ENCODE data around the gene PPP2R2C.

PPP2R2C gene

DNA sequence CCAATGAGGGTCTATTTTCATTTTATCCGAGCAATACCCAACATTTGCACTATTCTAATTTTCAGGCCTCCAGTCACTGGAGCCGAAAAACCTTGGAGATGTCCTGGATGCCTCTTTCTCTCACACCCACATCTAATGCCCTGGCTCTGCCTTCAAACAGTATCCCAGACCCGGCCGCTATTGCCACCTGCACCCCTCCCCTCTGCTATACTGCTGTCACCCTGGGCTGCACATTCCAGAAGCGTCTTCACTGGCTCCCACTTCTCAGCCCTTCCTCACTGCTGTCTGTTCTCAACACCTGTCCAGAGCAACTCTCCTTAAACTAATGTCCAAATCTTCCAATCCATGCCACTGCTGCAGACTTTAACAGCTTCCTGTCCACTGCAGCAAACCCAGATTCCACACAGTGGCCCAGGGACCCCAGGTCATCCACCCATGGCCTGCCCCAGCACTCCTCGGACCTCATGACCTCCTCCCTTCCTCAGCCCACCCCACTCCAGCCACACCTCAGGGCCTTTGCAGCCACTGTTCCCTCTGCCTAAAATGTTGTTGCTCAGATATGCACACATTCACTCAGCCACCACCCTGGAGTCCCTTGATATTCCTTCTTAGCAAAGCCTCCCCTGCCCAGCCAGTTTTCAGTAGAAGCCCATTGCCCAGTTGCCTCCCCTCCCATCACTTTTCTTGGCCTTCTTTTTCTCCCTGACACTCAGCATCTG, 30.5 kb upstream of the PPP2R2C start:
- Mint-ChIP-seq H3K36me3 (ENCODE audit: low read depth) (no peaks in the 10 kb centered on the region), H3K27ac (no peak overlapping the region), H3K4me3 (no peak overlapping the region), H3K27me3 (ENCODE audit: low read depth, poor library complexity) (peaks cover 38% of the 10 kb centered on the region), H3K4me1 (no peaks in the 10 kb centered on the region), H3K9me3 (peaks cover 45% of the 10 kb centered on the region)
- no peak for DNase-seq
- TF ChIP-seq, protein P1, sequence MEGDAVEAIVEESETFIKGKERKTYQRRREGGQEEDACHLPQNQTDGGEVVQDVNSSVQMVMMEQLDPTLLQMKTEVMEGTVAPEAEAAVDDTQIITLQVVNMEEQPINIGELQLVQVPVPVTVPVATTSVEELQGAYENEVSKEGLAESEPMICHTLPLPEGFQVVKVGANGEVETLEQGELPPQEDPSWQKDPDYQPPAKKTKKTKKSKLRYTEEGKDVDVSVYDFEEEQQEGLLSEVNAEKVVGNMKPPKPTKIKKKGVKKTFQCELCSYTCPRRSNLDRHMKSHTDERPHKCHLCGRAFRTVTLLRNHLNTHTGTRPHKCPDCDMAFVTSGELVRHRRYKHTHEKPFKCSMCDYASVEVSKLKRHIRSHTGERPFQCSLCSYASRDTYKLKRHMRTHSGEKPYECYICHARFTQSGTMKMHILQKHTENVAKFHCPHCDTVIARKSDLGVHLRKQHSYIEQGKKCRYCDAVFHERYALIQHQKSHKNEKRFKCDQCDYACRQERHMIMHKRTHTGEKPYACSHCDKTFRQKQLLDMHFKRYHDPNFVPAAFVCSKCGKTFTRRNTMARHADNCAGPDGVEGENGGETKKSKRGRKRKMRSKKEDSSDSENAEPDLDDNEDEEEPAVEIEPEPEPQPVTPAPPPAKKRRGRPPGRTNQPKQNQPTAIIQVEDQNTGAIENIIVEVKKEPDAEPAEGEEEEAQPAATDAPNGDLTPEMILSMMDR (IDR thresholded peaks at IDR 0.05): no peak

- no peak for DNase-seq
- Mint-ChIP-seq H3K27ac (no peak overlapping the region), H3K9me3 (peaks cover 38% of the 10 kb centered on the region), H3K36me3 (ENCODE audit: low read depth) (no peaks in the 10 kb centered on the region), H3K4me3 (no peak overlapping the region), H3K4me1 (no peaks in the 10 kb centered on the region), H3K27me3 (ENCODE audit: low read depth, poor library complexity) (peaks cover 46% of the 10 kb centered on the region)
- TF ChIP-seq, protein P1 (IDR thresholded peaks at IDR 0.05): no peak
Measured at GRCh38 chr4:6502147-6502546, 29.7 kb upstream of the PPP2R2C start.

- H3K9me3 Mint-ChIP-seq: peaks cover 28% of the 10 kb centered on the region
- H3K27ac Mint-ChIP-seq: no peak overlapping the region
- no peaks in the 10 kb centered on the region for H3K36me3 Mint-ChIP-seq (ENCODE audit: low read depth)
- peaks cover 46% of the 10 kb centered on the region for H3K27me3 Mint-ChIP-seq (ENCODE audit: low read depth, poor library complexity)
- TF ChIP-seq, protein P1 (IDR thresholded peaks at IDR 0.05): no peak
- no peaks in the 10 kb centered on the region for H3K4me1 Mint-ChIP-seq
- no peak for DNase-seq
- no peak overlapping the region for H3K4me3 Mint-ChIP-seq
Measured at GRCh38 chr4:6501171-6501570, 28.8 kb upstream of the PPP2R2C start.

- Mint-ChIP-seq H3K27me3 (ENCODE audit: low read depth, poor library complexity) (peaks cover 46% of the 10 kb centered on the region), H3K36me3 (ENCODE audit: low read depth) (no peaks in the 10 kb centered on the region), H3K27ac (no peak overlapping the region), H3K9me3 (peaks cover 24% of the 10 kb centered on the region), H3K4me1 (no peaks in the 10 kb centered on the region), H3K4me3 (no peak overlapping the region)
- TF ChIP-seq, protein P1 (IDR thresholded peaks at IDR 0.05): no peak
- no peak for DNase-seq
Measured at GRCh38 chr4:6500481-6501140, 28.2 kb upstream of the PPP2R2C start.

DNA sequence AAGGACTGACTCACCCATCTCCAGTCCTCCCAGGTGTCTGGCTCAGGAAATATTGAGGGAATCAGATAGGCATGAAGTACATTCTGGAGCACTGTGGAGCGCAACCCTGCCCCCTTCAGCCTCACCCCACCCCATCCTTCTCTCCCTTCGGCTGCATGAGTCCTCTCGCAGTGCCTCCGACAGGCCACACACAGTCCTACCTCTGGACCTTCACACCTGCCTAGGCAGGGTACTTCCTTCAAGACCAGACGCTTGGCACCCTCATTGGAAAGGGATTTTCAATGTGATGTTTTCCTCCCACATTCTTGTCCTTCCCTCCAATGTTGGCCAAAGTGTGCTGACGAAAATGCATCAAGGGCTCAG, 26.8 kb upstream of the PPP2R2C start:
- Mint-ChIP-seq H3K36me3 (ENCODE audit: low read depth) (no peaks in the 10 kb centered on the region), H3K4me3 (no peak overlapping the region), H3K27ac (no peak overlapping the region), H3K27me3 (ENCODE audit: low read depth, poor library complexity) (peaks cover 47% of the 10 kb centered on the region), H3K4me1 (peaks cover 3% of the 10 kb centered on the region), H3K9me3 (peaks cover 13% of the 10 kb centered on the region)
- DNase-seq: no peak
- TF ChIP-seq, protein P1 (IDR thresholded peaks at IDR 0.05): no peak
